Type B pancreatic cell (in vitro differentiated cells): Measurements from ENCODE around the gene WDR5. TPM values are rescaled to one million over a fixed set of nuclear protein-coding genes. Genes with fewer than 3 reads are reported as not detected.

Experiments
- DNase-seq: peaks from one replicate; pipeline ENCODE4 v3.0.0; 2021; ENCODE audit warnings: mixed read lengths; ENCODE audit not compliant: unreplicated experiment; ENCODE audit errors: extremely low spot score
- H3K27ac Mint-ChIP-seq: 2 replicates; pipeline ENCODE4 v1.8.0; 2021; ENCODE audit warnings: mild to moderate bottlenecking, mixed read lengths
- H3K27me3 Mint-ChIP-seq: 2 replicates; pipeline ENCODE4 v1.8.0; 2021; ENCODE audit warnings: mixed read lengths
- H3K36me3 Mint-ChIP-seq: 2 replicates; pipeline ENCODE4 v1.8.0; 2021; ENCODE audit warnings: mixed read lengths
- H3K4me1 Mint-ChIP-seq: one replicate; pipeline ENCODE4 v1.8.0; 2021; ENCODE audit warnings: mixed read lengths; ENCODE audit not compliant: unreplicated experiment
- H3K4me3 Mint-ChIP-seq: 2 replicates; pipeline ENCODE4 v1.8.0; 2021; ENCODE audit warnings: mild to moderate bottlenecking, mixed read lengths
- H3K9me3 Mint-ChIP-seq: 2 replicates; pipeline ENCODE4 v1.8.0; 2021; ENCODE audit warnings: mixed read lengths
- CTCF ChIP-seq: fragments of 200-600 bp; sonication (generic); conservative IDR thresholded peaks from 2 replicates; pipeline ENCODE4 v1.5.0; 2021; ENCODE audit warnings: antibody characterized with exemption, mild to moderate bottlenecking
- total RNA-seq: library from RNA; stranded (reverse); gene quantifications from 2 replicates; pipeline ENCODE4 v1.2.1, GENCODE V29; 2021; ENCODE audit warnings: low replicate concordance

Gene WDR5
- total RNA-seq, 1 donor from 2014 or later = 45.7 TPM

GRCh38 chr9:134198791-134199190, 62.9 kb downstream of the WDR5 start:
- TF ChIP-seq CTCF = no peak
- H3K4me3 Mint-ChIP-seq = no peak overlapping the region
- no peak for DNase-seq
- H3K27ac Mint-ChIP-seq = no peak overlapping the region
- no peaks in the 10 kb centered on the region for H3K4me1 Mint-ChIP-seq
- H3K27me3 Mint-ChIP-seq = no peaks in the 10 kb centered on the region
- no peaks in the 10 kb centered on the region for H3K36me3 Mint-ChIP-seq
- peaks cover 9% of the 10 kb centered on the region for H3K9me3 Mint-ChIP-seq

DNA sequence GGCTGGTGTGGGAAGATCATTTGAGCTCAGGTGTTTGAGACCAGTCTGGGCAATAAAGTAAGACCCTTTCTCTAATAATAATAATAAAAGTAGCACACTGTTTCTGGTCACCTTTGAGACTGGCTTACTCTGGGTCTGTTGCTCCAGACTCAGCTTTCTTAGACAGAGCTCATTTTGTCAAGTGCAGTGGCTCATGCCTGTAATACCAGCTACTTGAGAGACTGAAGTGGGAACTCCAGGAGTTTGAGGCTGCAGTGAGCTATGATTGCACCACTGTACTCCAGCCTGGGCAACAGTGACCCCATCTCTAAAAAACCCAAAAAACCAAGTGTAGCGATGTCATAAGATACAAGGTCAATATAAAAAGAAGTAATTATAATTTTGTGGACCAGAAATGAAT, 64.8 kb downstream of the WDR5 start:
- H3K27me3 Mint-ChIP-seq = no peaks in the 10 kb centered on the region
- H3K27ac Mint-ChIP-seq = no peak overlapping the region
- H3K4me1 Mint-ChIP-seq = peaks cover 14% of the 10 kb centered on the region
- no peak for TF ChIP-seq CTCF
- no peak for DNase-seq
- no peaks in the 10 kb centered on the region for H3K36me3 Mint-ChIP-seq
- H3K4me3 Mint-ChIP-seq = no peak overlapping the region
- H3K9me3 Mint-ChIP-seq = peaks cover 17% of the 10 kb centered on the region

GRCh38 chr9:134203224-134203623, 67.3 kb downstream of the WDR5 start:
- H3K27ac Mint-ChIP-seq = no peak overlapping the region
- peaks cover under 1% of the 10 kb centered on the region for H3K27me3 Mint-ChIP-seq
- no peak for TF ChIP-seq CTCF
- peaks cover 17% of the 10 kb centered on the region for H3K9me3 Mint-ChIP-seq
- H3K36me3 Mint-ChIP-seq = no peaks in the 10 kb centered on the region
- peaks cover 20% of the 10 kb centered on the region for H3K4me1 Mint-ChIP-seq
- no peak overlapping the region for H3K4me3 Mint-ChIP-seq
- DNase-seq = no peak

DNA sequence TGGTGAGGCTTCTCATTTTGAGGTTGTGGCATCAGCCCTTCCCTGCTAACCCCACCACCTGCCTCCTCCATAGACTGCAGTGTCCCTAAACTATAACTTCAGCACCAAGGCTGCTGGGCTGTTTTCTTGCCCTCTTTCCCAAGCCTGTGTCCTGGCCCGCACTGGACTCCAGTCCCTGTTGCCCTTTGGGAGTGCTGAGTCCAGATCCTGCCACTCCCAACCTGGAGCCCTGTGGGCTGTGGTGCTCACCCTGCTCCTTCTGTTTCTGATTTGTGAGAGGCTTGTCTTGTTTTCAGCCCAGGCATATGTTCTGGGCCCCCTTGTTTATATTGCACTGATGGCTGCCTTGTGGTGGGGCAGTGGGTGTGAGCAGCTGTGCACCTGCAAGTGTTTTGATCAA, 68.2 kb downstream of the WDR5 start:
- Mint-ChIP-seq H3K27me3 (peaks cover 3% of the 10 kb centered on the region), H3K4me1 (peaks cover 27% of the 10 kb centered on the region), H3K4me3 (no peak overlapping the region), H3K9me3 (peaks cover 17% of the 10 kb centered on the region), H3K27ac (no peak overlapping the region), H3K36me3 (no peaks in the 10 kb centered on the region)
- TF ChIP-seq CTCF = no peak
- no peak for DNase-seq

- Mint-ChIP-seq H3K27ac (peak overlapping the region; percentile 42), H3K27me3 (peaks cover 3% of the 10 kb centered on the region), H3K36me3 (no peaks in the 10 kb centered on the region), H3K4me1 (peaks cover 28% of the 10 kb centered on the region), H3K4me3 (no peak overlapping the region), H3K9me3 (peaks cover 17% of the 10 kb centered on the region)
- DNase-seq = no peak
- no peak for TF ChIP-seq CTCF
Observed at GRCh38 chr9:134204991-134205578, 69.2 kb downstream of the WDR5 start.
